SK-N-MC (cell line): ENCODE results near the gene SPINT3.

Source experiments
- EZH2 ChIP-seq: fragments of 200-600 bp; sonication (generic); IDR thresholded peaks from one replicate; pipeline ENCODE4 v1.6.1; 2017; ENCODE audit warnings: antibody characterized with exemption
- POLR2AphosphoS5 ChIP-seq: IDR thresholded peaks from 2 replicates; pipeline ENCODE4 v1.6.1; 2012; ENCODE audit warnings: mild to moderate bottlenecking, low read depth, low read length, borderline replicate concordance

DNA sequence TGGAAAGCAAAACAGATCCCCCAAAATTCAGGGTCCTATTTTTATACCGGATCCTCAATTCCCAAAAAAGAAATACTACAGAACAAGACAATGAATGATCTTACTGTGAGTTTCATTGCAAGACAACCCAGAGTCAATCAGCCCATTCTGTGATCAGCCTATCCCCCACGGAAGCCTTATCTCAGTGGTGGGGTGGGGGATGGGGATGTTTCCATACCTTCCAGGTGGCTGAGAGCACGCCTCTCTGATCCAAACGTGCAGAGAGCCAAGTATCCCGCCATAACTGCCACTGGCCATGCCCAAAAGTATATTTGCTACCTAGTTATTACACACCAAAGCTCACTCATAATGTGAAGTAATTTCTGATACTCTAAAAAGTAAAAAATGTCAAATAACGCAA is 30.7 kb downstream of the SPINT3 start:
- TF ChIP-seq POLR2AphosphoS5 (no peak), EZH2 (no peak)
